Cardiac fibroblast (primary cell): Measurements from ENCODE around the gene GDF10.

ENCODE experiments used
- DNase-seq, 2 donors: peaks; one replicate each; pipeline versions ENCODE4 v3.0.0 to v3.0.0-alpha.2; 2010; ENCODE audit warnings: low read depth in 2 of 2
- H3K4me3 ChIP-seq, 2 donors: replicated peaks in 1 of 2; 1 replicate in 1 of 2; 2 replicates in 1 of 2; pipeline ENCODE4 v1.5.1; 2011; ENCODE audit warnings: low read depth in 2 of 2, low read length in 2 of 2, mild to moderate bottlenecking in 2 of 2, moderate library complexity in 1 of 2
- TF ChIP-seq, protein P1 (sequence below): IDR thresholded peaks from one replicate; pipeline ENCODE4 v1.5.1; 2011; ENCODE audit warnings: low read depth, mild to moderate bottlenecking, low read length, inconsistent platforms

GDF10 gene

GRCh38 chr10:47303105-47303504, 3.1 kb downstream of the GDF10 start:
- DNase-seq = no peak
- no peak overlapping the region for H3K4me3 ChIP-seq

DNA sequence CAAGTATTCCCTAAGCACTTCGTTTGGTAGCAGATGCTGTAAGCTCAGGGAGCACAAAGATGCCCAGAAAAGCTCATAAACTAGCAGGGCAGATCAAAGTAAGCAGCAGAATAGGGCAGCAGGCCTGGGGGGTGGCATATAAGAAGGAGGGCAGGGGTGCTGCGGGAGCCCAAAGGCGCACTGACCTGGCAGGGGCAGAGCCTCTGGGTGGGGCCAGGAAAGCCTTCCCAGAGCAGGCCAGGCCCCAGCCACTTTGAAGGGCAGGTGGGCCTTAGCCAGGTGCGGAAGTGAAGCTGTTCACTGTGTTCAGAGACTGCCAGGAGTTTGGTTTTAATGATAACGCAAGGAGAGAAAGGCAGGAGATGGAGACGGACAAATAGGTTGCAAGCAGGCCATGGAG, 3.9 kb downstream of the GDF10 start:
- TF ChIP-seq, protein P1, sequence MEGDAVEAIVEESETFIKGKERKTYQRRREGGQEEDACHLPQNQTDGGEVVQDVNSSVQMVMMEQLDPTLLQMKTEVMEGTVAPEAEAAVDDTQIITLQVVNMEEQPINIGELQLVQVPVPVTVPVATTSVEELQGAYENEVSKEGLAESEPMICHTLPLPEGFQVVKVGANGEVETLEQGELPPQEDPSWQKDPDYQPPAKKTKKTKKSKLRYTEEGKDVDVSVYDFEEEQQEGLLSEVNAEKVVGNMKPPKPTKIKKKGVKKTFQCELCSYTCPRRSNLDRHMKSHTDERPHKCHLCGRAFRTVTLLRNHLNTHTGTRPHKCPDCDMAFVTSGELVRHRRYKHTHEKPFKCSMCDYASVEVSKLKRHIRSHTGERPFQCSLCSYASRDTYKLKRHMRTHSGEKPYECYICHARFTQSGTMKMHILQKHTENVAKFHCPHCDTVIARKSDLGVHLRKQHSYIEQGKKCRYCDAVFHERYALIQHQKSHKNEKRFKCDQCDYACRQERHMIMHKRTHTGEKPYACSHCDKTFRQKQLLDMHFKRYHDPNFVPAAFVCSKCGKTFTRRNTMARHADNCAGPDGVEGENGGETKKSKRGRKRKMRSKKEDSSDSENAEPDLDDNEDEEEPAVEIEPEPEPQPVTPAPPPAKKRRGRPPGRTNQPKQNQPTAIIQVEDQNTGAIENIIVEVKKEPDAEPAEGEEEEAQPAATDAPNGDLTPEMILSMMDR = no peak
- no peak for DNase-seq
- H3K4me3 ChIP-seq = no peak overlapping the region

More at GRCh38 chr10:47303105-47303504, 3.1 kb downstream of the GDF10 start:
- TF ChIP-seq, protein P1 = no peak

GRCh38 chr10:47305566-47305965, 5.6 kb downstream of the GDF10 start:
- TF ChIP-seq, protein P1 = no peak
- H3K4me3 ChIP-seq = no peak overlapping the region
- no peak for DNase-seq

DNA sequence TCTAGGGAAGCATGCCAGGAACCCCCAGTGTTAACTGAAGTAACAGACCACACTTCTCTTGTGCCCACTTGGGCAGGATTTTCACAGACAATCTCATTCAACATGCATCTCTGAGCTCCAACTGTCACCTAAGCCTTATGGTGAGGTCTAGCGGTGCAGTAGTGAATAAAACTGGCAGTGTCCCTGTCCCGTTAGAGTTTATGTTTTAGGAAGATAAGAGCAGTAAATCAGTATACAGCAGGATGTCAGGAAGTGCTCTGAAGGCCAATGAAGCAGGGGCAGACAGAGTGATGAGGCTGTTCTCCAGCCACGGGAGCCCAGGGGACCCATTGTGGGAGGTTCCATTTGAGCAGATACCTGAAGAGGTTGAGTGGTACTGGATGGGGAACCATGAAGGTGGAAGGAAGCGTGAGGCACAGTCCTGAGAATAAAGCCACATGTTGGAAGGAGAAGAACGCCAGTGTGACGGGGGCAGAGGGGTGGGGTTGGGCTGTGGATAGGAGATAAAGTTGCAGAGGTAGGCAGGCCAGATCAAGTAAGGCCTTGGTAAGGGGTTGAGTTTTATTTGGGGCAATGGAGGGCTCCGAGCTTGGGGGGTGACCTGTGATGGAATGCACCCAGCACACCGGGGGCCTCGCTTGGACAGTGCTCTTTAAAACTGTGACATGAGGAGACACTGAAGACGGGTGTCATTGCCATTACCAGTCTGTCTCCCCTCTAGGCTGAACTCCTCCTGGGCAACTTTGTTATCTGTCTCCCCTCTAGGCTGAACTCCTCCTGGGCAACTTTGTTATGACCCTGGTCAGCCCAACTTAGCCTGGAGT, 6.6 kb downstream of the GDF10 start:
- no peak overlapping the region for H3K4me3 ChIP-seq
- TF ChIP-seq, protein P1 = no peak
- DNase-seq = no peak

DNA sequence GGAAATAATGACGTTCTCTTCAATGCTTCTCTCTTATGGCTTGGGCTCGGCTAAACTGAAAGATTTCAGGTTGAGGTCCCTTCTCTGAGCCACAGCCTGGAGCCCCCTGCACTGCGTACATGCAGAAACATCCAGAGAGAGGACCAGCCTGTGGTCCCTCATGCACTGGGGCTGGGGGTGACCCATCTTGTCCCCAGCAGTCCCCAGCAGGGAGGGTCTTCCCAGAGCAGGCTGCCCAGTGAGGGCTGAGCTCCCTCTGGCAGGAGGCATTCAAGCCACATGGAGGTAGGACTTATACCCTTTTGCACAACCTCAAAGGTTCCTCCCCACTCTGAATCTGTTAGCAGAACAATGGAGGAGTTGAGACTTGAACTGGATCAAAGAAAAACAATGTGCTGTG, 7.4 kb downstream of the GDF10 start:
- H3K4me3 ChIP-seq = no peak overlapping the region

DNA sequence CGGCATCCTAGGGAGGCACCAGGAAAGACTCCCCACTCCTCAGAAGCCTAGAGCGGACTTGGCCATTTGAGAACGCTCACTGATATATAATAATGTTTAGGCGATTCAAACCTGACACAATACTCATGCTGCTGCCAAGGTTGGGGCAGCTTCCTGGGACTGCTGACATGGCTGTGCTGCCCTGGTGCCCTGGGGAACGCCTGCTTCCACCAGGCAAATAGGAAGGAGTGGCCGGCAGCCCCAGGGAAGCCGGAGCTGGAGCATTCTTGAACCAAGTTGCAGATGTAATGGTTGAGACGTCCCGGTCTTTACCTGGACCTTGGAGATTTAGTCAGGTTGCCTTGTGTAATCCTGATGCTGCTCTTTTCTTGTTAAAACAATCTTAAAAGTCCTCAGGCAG, 8.8 kb downstream of the GDF10 start:
- TF ChIP-seq, protein P1 = no peak
- no peak overlapping the region for H3K4me3 ChIP-seq
- no peak for DNase-seq

More for the DNA sequence above, 7.4 kb downstream of the GDF10 start:
- no peak for DNase-seq
- TF ChIP-seq, protein P1 = no peak
